ENCODE data around the gene CLEC9A. TPM values are rescaled to one million over a fixed set of nuclear protein-coding genes. Genes with fewer than 3 reads are reported as not detected.

CLEC9A gene
- total RNA-seq, 2 donors from 2014 or later = not detected

GRCh38 chr12:10015450-10015849 is 15.0 kb upstream of the CLEC9A start:
- no peaks in the 10 kb centered on the region for H3K4me1 ChIP-seq (ENCODE audit: control insufficient read depth, insufficient read depth, low read length)
- H3K4me1 Mint-ChIP-seq = peaks cover 9% of the 10 kb centered on the region
- no peaks in the 10 kb centered on the region for H3K27me3 Mint-ChIP-seq (ENCODE audit: insufficient read depth)
- H3K4me3 Mint-ChIP-seq = no peak overlapping the region
- no peaks in the 10 kb centered on the region for H3K9me3 Mint-ChIP-seq
- TF ChIP-seq, protein P1, sequence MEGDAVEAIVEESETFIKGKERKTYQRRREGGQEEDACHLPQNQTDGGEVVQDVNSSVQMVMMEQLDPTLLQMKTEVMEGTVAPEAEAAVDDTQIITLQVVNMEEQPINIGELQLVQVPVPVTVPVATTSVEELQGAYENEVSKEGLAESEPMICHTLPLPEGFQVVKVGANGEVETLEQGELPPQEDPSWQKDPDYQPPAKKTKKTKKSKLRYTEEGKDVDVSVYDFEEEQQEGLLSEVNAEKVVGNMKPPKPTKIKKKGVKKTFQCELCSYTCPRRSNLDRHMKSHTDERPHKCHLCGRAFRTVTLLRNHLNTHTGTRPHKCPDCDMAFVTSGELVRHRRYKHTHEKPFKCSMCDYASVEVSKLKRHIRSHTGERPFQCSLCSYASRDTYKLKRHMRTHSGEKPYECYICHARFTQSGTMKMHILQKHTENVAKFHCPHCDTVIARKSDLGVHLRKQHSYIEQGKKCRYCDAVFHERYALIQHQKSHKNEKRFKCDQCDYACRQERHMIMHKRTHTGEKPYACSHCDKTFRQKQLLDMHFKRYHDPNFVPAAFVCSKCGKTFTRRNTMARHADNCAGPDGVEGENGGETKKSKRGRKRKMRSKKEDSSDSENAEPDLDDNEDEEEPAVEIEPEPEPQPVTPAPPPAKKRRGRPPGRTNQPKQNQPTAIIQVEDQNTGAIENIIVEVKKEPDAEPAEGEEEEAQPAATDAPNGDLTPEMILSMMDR (conservative IDR thresholded peaks at IDR 0.05) = no peak
- no peaks in the 10 kb centered on the region for H3K27me3 ChIP-seq (ENCODE audit: control insufficient read depth, insufficient read depth, low read length, poor library complexity, severe bottlenecking)
- H3K36me3 ChIP-seq (ENCODE audit: control insufficient read depth, insufficient read depth, low read length) = no peaks in the 10 kb centered on the region
- H3K9ac ChIP-seq (ENCODE audit: extremely low read depth, low read length, poor library complexity, severe bottlenecking) = no peak overlapping the region
- no peaks in the 10 kb centered on the region for H3K36me3 Mint-ChIP-seq (ENCODE audit: low read depth)
- H3K4me3 ChIP-seq (ENCODE audit: low read length) = no peak overlapping the region
- 99% methylated on average over 4 of the region's 4 CpGs; no CpG with 5 or more reads in 1 of the 2 experiments for WGBS, 2 experiments (ENCODE audit: insufficient coverage in 1 of 2, insufficient read length in 1 of 2)
- no peaks in the 10 kb centered on the region for H3K9me3 ChIP-seq (ENCODE audit: control insufficient read depth, low read length)
- no peak for DNase-seq
- no peak overlapping the region for H3K27ac Mint-ChIP-seq
- no peak overlapping the region for H3K27ac ChIP-seq (ENCODE audit: low read depth, low read length)

DNA sequence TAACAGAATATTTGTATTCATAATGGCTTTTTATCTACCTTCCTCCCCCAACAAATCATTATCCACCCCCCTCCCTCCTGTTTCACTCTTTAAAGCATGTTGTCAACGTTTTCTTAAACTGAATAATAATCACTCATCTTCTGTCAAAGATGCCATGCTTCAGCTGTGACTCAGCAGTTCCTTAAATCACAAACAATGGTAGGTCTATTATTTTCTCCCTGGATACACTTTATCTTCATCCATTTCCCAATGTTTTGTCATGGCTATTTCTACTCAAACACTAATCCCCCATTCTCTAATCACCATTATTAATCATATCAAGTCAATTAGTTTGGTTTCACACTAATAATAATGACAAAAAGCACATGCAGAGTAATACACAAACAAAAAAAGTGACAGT is 13.6 kb upstream of the CLEC9A start:
- H3K4me3 Mint-ChIP-seq = no peak overlapping the region
- WGBS, 2 experiments (ENCODE audit: insufficient coverage in 1 of 2, insufficient read length in 1 of 2) = 8 to 22% methylated on average over 1 of the region's 1 CpG
- no peak overlapping the region for H3K27ac ChIP-seq (ENCODE audit: low read depth, low read length)

DNA sequence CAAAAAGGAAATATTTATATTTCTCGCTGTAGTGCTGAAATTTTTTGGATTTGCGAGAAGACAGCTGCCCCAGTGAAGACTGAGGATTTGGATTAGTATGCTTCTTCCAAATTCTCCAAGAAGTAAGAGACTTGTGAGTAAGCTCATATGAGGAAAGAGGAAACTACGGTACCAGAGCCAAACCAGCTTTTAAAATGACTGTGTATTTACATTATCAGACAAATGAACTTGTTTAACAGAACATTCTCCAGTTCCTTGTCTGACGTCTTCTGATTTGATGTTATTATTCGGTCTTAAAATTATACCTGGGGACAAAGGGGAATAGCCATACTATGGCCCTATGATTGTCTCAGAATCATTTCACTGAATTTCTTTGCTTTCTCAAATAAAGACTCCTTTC is 12.1 kb upstream of the CLEC9A start:
- H3K27ac Mint-ChIP-seq = no peak overlapping the region
- no peaks in the 10 kb centered on the region for H3K36me3 ChIP-seq (ENCODE audit: control insufficient read depth, insufficient read depth, low read length)
- no peaks in the 10 kb centered on the region for H3K27me3 Mint-ChIP-seq (ENCODE audit: insufficient read depth)
- H3K9me3 ChIP-seq (ENCODE audit: control insufficient read depth, low read length) = no peaks in the 10 kb centered on the region
- H3K9ac ChIP-seq (ENCODE audit: extremely low read depth, low read length, poor library complexity, severe bottlenecking) = no peak overlapping the region
- TF ChIP-seq, protein P1 (conservative IDR thresholded peaks at IDR 0.05) = no peak
- no peak for DNase-seq
- H3K4me3 ChIP-seq (ENCODE audit: low read length) = no peak overlapping the region
- H3K4me3 Mint-ChIP-seq = no peak overlapping the region
- no peaks in the 10 kb centered on the region for H3K36me3 Mint-ChIP-seq (ENCODE audit: low read depth)
- H3K4me1 Mint-ChIP-seq = peaks cover 9% of the 10 kb centered on the region
- H3K9me3 Mint-ChIP-seq = no peaks in the 10 kb centered on the region
- no peaks in the 10 kb centered on the region for H3K4me1 ChIP-seq (ENCODE audit: control insufficient read depth, insufficient read depth, low read length)
- WGBS, 2 experiments (ENCODE audit: insufficient coverage in 1 of 2, insufficient read length in 1 of 2) = 91 to 100% methylated on average over 4 to 5 of the region's 5 CpGs
- no peak overlapping the region for H3K27ac ChIP-seq (ENCODE audit: low read depth, low read length)
- no peaks in the 10 kb centered on the region for H3K27me3 ChIP-seq (ENCODE audit: control insufficient read depth, insufficient read depth, low read length, poor library complexity, severe bottlenecking)

More for the DNA sequence above, 13.6 kb upstream of the CLEC9A start:
- no peak overlapping the region for H3K4me3 ChIP-seq (ENCODE audit: low read length)
- no peaks in the 10 kb centered on the region for H3K27me3 ChIP-seq (ENCODE audit: control insufficient read depth, insufficient read depth, low read length, poor library complexity, severe bottlenecking)
- H3K4me1 Mint-ChIP-seq = peaks cover 9% of the 10 kb centered on the region
- TF ChIP-seq, protein P1 (conservative IDR thresholded peaks at IDR 0.05) = no peak
- no peaks in the 10 kb centered on the region for H3K36me3 Mint-ChIP-seq (ENCODE audit: low read depth)
- H3K27ac Mint-ChIP-seq = peak overlapping the region; percentile 2
- no peak for DNase-seq
- no peaks in the 10 kb centered on the region for H3K27me3 Mint-ChIP-seq (ENCODE audit: insufficient read depth)
- H3K36me3 ChIP-seq (ENCODE audit: control insufficient read depth, insufficient read depth, low read length) = no peaks in the 10 kb centered on the region
- H3K9ac ChIP-seq (ENCODE audit: extremely low read depth, low read length, poor library complexity, severe bottlenecking) = no peak overlapping the region
- H3K4me1 ChIP-seq (ENCODE audit: control insufficient read depth, insufficient read depth, low read length) = no peaks in the 10 kb centered on the region
- H3K9me3 ChIP-seq (ENCODE audit: control insufficient read depth, low read length) = no peaks in the 10 kb centered on the region
- H3K9me3 Mint-ChIP-seq = no peaks in the 10 kb centered on the region

Data from endodermal cell (in vitro differentiated cells).